ENCODE results near the gene OSBPL10. TPM values are rescaled to one million over a fixed set of nuclear protein-coding genes. Genes with fewer than 3 reads are reported as not detected.

Gene OSBPL10
- total and polyA plus RNA-seq, 2 of the 4 experiments (the other 2 are of a cell fraction): 9.5 to 10.1 TPM

GRCh38 chr3:31625358-31625757 lies 355.7 kb downstream of the OSBPL10 start:
- no peak overlapping the region for H4K91ac ChIP-seq (ENCODE audit: insufficient read depth, low read depth, low read length)
- H3K4me3 ChIP-seq (ENCODE audit: insufficient read depth, low read depth, low read length): no peak overlapping the region
- H3K56ac ChIP-seq (ENCODE audit: extremely low read depth, insufficient read depth, low read length): no peak overlapping the region
- dilution Hi-C loops (cut with HindIII; ENCODE audit: low sequenced_read_pairs, unreplicated experiment): no loop called here
- H3K4ac ChIP-seq (ENCODE audit: low read depth, low read length): no peak overlapping the region
- H3K27me3 ChIP-seq (ENCODE audit: control insufficient read depth, insufficient read depth, low read length): no peaks in the 10 kb centered on the region
- H3K36me3 ChIP-seq (ENCODE audit: control insufficient read depth, insufficient read depth, low read length): peaks cover 9% of the 10 kb centered on the region; the same call in 1 of the 2 replicates
- no peak overlapping the region for H3K18ac ChIP-seq (ENCODE audit: low read depth, low read length)
- TF ChIP-seq CTCF (conservative IDR thresholded peaks at IDR 0.05; ENCODE audit: low read depth, low read length): no peak
- no peak for TF ChIP-seq NFE2L2 (IDR thresholded peaks at IDR 0.05; ENCODE audit: low read depth, low read length)
- TF ChIP-seq CHD1 (IDR thresholded peaks at IDR 0.05; ENCODE audit: low read depth, low read length): no peak
- TF ChIP-seq BHLHE40 (IDR thresholded peaks at IDR 0.05; ENCODE audit: low read depth, low read length): no peak
- BruUV-seq (replicated peaks): no TSS peak
- H3K9me1 ChIP-seq (ENCODE audit: insufficient read depth, low read length): peaks cover 3% of the 10 kb centered on the region; the same call in 1 of the 2 replicates
- H4K20me1 ChIP-seq (ENCODE audit: insufficient read depth, low read length): no peaks in the 10 kb centered on the region
- intact Hi-C loops (cut with micrococcal nuclease): no loop called here
- H4K8ac ChIP-seq (ENCODE audit: low read depth in 2 of 2, low read length in 2 of 2): no peak overlapping the region
- H3K14ac ChIP-seq (replicated peaks; ENCODE audit: low read depth, low read length): no peak overlapping the region
- H2BK120ac ChIP-seq (ENCODE audit: low read depth, low read length): no peak overlapping the region
- POLR2A ChIA-PET (ENCODE audit: unreplicated experiment): no interaction called here
- WGBS, 2 experiments (ENCODE audit: extremely low coverage in 2 of 2, insufficient read length in 1 of 2): no CpG with 5 or more reads among the region's 2 CpGs
- no peak overlapping the region for H2AK9ac ChIP-seq (replicated peaks; ENCODE audit: low read depth, low read length, poor library complexity)
- in situ Hi-C loops (cut with MboI; ENCODE audit: low sequenced_read_pairs): no loop called here
- no peak overlapping the region for H2AFZ ChIP-seq (replicated peaks; ENCODE audit: low read length, poor library complexity)
- no peak overlapping the region for H2BK5ac ChIP-seq (ENCODE audit: low read depth, low read length, poor library complexity, severe bottlenecking)
- H4K5ac ChIP-seq (ENCODE audit: low read depth, low read length): no peak overlapping the region
- H3K9ac ChIP-seq (ENCODE audit: low read depth, low read length): no peak overlapping the region
- H3K4me2 ChIP-seq (ENCODE audit: low read depth, low read length): no peak overlapping the region
- no peak overlapping the region for H2AK5ac ChIP-seq (ENCODE audit: low read depth, low read length)
- peaks cover 2% of the 10 kb centered on the region; the same call in 1 of the 2 replicates for H3K4me1 ChIP-seq (ENCODE audit: control insufficient read depth, insufficient read depth, low read length)
- no peaks in the 10 kb centered on the region for H3K9me3 ChIP-seq (ENCODE audit: control insufficient read depth, insufficient read depth, low read length)
- no peak overlapping the region for H3K27ac ChIP-seq (ENCODE audit: insufficient read depth, low read length)
- peaks cover 2 to 7% of the 10 kb centered on the region in 2 experiments; a peak in 3 of 4 replicates for H3K79me1 ChIP-seq (ENCODE audit: low read depth in 1 of 2, low read length in 2 of 2)
- CTCF ChIA-PET: interaction anchor here (1.1 kb wide), 1 partner anchor 11 kb away, joined by 3 read pairs; no protein-coding TSS in a partner anchor
- no peak overlapping the region for H2BK15ac ChIP-seq (ENCODE audit: low read depth, low read length)
- no peak overlapping the region for H3K23ac ChIP-seq (ENCODE audit: low read depth, low read length)
- H2BK20ac ChIP-seq (ENCODE audit: low read depth, low read length): no peak overlapping the region
- no peak for ATAC-seq (ENCODE audit: low read depth)
- DNase-seq: no peak
